Measurements from ENCODE around the gene TMEFF2. TPM values are rescaled to one million over a fixed set of nuclear protein-coding genes. Genes with fewer than 3 reads are reported as not detected.

The TMEFF2 gene
- total RNA-seq, 2 donors from 2014 or later = 0.09 TPM; not detected in 1

- DNase-seq = no peak
Measured at GRCh38 chr2:191907091-191907490, 287.6 kb downstream of the TMEFF2 start.

DNA sequence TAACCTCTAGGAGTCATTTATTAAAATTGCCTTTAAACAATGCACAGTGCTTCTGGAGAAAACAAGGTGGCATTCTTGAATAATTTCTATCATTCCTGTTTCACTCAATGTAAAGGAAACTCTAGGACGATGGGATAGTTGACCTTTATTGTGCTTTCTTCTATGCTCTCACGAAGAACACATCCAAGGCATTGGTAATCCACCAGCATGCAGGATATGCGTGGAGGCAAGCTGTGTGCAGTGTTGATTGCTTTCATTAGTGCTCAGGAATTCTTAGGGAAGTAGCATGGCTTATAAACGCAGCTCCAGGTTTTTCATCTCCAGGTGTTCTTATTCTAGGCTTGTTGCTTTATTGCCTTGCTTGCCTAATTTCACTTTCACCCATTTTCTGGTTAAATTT is 289.4 kb downstream of the TMEFF2 start:
- no peak overlapping the region for H3K27ac ChIP-seq (ENCODE audit: low read depth, low read length)
- no peak overlapping the region for H3K4me3 ChIP-seq (ENCODE audit: low read length)
- Mint-ChIP-seq H3K36me3 (ENCODE audit: low read depth) (no peaks in the 10 kb centered on the region), H3K4me3 (no peak overlapping the region), H3K9me3 (peaks cover 26% of the 10 kb centered on the region), H3K27me3 (ENCODE audit: insufficient read depth) (no peaks in the 10 kb centered on the region), H3K4me1 (peaks cover 4% of the 10 kb centered on the region), H3K27ac (no peak overlapping the region)
- no peak overlapping the region for H3K9ac ChIP-seq (ENCODE audit: extremely low read depth, low read length, poor library complexity, severe bottlenecking)
- TF ChIP-seq CTCF (conservative IDR thresholded peaks at IDR 0.05) = no peak
- no peak for DNase-seq
- no peaks in the 10 kb centered on the region for H3K4me1 ChIP-seq (ENCODE audit: control insufficient read depth, insufficient read depth, low read length)
- H3K36me3 ChIP-seq (ENCODE audit: control insufficient read depth, insufficient read depth, low read length) = no peaks in the 10 kb centered on the region
- H3K9me3 ChIP-seq (ENCODE audit: control insufficient read depth, low read length) = peaks cover 8% of the 10 kb centered on the region
- 45 to 70% methylated on average over 2 to 4 of the region's 4 CpGs for WGBS, 2 experiments (ENCODE audit: insufficient coverage in 1 of 2, insufficient read length in 1 of 2)
- no peaks in the 10 kb centered on the region for H3K27me3 ChIP-seq (ENCODE audit: control insufficient read depth, insufficient read depth, low read length, poor library complexity, severe bottlenecking)

More at GRCh38 chr2:191907091-191907490, 287.6 kb downstream of the TMEFF2 start:
- Mint-ChIP-seq H3K27me3 (ENCODE audit: insufficient read depth) (no peaks in the 10 kb centered on the region), H3K4me1 (peaks cover 4% of the 10 kb centered on the region), H3K4me3 (no peak overlapping the region), H3K36me3 (ENCODE audit: low read depth) (no peaks in the 10 kb centered on the region), H3K27ac (no peak overlapping the region), H3K9me3 (peaks cover 8% of the 10 kb centered on the region)
- Histone ChIP-seq H3K9me3 (ENCODE audit: control insufficient read depth, low read length) (no peaks in the 10 kb centered on the region), H3K4me1 (ENCODE audit: control insufficient read depth, insufficient read depth, low read length) (no peaks in the 10 kb centered on the region), H3K36me3 (ENCODE audit: control insufficient read depth, insufficient read depth, low read length) (no peaks in the 10 kb centered on the region), H3K4me3 (ENCODE audit: low read length) (no peak overlapping the region), H3K27ac (ENCODE audit: low read depth, low read length) (no peak overlapping the region), H3K27me3 (ENCODE audit: control insufficient read depth, insufficient read depth, low read length, poor library complexity, severe bottlenecking) (no peaks in the 10 kb centered on the region), H3K9ac (ENCODE audit: extremely low read depth, low read length, poor library complexity, severe bottlenecking) (no peak overlapping the region)
- no peak for TF ChIP-seq CTCF (conservative IDR thresholded peaks at IDR 0.05)

DNA sequence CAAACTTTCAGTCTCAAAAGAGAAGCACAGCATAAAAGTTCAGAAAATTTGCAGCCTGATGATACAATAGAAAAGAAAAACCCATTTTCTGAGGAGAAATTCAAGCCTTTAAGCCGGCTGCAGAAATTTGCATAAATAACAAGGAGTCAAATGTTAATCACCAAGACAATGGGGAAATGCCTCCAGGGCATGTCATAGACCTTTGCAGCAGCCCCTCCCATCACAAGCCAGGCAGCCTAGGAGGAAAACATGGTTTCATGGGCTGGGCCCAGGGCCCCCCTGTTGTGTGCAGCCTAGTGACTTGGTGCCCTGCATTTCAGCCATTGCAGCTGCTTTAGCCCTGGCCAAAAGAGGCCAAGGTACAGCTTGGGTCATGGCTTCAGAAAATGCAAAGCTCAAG is 293.7 kb downstream of the TMEFF2 start:
- Mint-ChIP-seq H3K4me3 (no peak overlapping the region), H3K4me1 (peaks cover 4% of the 10 kb centered on the region), H3K27me3 (ENCODE audit: insufficient read depth) (no peaks in the 10 kb centered on the region), H3K36me3 (ENCODE audit: low read depth) (no peaks in the 10 kb centered on the region), H3K27ac (no peak overlapping the region), H3K9me3 (peaks cover 27% of the 10 kb centered on the region)
- 29 to 73% methylated on average over 1 of the region's 1 CpG for WGBS, 2 experiments (ENCODE audit: insufficient coverage in 1 of 2, insufficient read length in 1 of 2)
- Histone ChIP-seq H3K9ac (ENCODE audit: extremely low read depth, low read length, poor library complexity, severe bottlenecking) (no peak overlapping the region), H3K4me3 (ENCODE audit: low read length) (no peak overlapping the region), H3K27ac (ENCODE audit: low read depth, low read length) (no peak overlapping the region), H3K9me3 (ENCODE audit: control insufficient read depth, low read length) (peaks cover 8% of the 10 kb centered on the region), H3K4me1 (ENCODE audit: control insufficient read depth, insufficient read depth, low read length) (no peaks in the 10 kb centered on the region), H3K36me3 (ENCODE audit: control insufficient read depth, insufficient read depth, low read length) (no peaks in the 10 kb centered on the region), H3K27me3 (ENCODE audit: control insufficient read depth, insufficient read depth, low read length, poor library complexity, severe bottlenecking) (no peaks in the 10 kb centered on the region)
- TF ChIP-seq CTCF (conservative IDR thresholded peaks at IDR 0.05) = no peak
- DNase-seq = peak; percentile 72
